ENCODE results near the gene SRGAP2B. TPM values are rescaled to one million over a fixed set of nuclear protein-coding genes. Genes with fewer than 3 reads are reported as not detected.
"Not testable (repeated sequence)": the region's sequence is repeated elsewhere in the genome, so short reads cannot be mapped to it uniquely, and the experiment has no call there.

SRGAP2B gene
- polyA plus RNA-seq, 1 donor: 32.8 TPM

- DNase-seq: not testable (repeated sequence)
Measured at GRCh38 chr1:145093517-145094149, 1.5 kb downstream of the SRGAP2B start.

GRCh38 chr1:145082483-145083255, 12.5 kb downstream of the SRGAP2B start:
- DNase-seq: not testable (repeated sequence)

DNA sequence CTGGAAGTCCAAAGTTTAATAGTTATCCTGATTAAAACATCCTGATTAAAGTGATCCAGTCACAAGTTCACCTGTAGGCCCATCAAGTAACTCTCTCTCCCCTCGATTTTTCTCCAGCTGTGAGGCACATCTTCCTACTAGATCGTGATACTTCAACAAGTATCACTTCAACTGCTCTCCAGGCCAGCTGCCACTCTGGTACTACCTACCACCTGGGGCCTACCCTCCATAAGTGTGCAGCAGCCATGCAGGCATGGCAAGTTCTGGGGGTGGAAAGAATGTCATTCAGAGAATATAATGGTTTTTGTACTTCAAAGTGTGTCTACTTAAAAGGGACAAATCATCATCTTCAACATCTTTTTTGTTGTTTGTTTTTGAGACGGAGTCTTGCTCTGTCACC, 14.9 kb downstream of the SRGAP2B start:
- not testable (repeated sequence) for DNase-seq

GRCh38 chr1:145079737-145080136, 15.4 kb downstream of the SRGAP2B start:
- not testable (repeated sequence) for DNase-seq

DNA sequence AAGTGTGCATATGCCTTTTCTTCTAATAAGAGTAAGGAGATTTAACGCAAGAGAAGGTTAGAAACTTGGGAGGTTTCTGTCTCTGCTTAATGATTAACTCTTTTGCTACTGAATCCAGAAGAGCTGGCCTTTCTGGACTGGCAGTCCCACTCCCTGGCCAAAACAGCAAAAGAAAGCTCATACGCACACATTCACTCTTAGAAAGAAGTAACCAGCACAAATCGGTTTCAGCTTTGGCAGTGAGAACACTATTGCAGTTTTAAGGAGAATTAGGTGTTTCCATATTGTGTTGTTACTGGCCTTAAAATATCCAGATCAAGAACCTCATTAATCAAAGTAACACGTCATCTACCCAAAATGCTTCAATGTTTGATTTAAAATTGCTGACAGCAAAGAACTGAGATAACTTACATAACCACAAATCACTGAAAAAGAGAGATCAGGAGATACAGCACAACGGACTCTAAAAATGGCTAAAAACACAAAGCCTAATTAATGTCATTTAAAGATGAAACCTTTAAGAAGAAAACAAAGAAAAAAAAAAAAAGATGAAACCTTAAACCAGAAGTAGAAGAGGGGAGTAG, 16.2 kb downstream of the SRGAP2B start:
- DNase-seq: not testable (repeated sequence)

DNA sequence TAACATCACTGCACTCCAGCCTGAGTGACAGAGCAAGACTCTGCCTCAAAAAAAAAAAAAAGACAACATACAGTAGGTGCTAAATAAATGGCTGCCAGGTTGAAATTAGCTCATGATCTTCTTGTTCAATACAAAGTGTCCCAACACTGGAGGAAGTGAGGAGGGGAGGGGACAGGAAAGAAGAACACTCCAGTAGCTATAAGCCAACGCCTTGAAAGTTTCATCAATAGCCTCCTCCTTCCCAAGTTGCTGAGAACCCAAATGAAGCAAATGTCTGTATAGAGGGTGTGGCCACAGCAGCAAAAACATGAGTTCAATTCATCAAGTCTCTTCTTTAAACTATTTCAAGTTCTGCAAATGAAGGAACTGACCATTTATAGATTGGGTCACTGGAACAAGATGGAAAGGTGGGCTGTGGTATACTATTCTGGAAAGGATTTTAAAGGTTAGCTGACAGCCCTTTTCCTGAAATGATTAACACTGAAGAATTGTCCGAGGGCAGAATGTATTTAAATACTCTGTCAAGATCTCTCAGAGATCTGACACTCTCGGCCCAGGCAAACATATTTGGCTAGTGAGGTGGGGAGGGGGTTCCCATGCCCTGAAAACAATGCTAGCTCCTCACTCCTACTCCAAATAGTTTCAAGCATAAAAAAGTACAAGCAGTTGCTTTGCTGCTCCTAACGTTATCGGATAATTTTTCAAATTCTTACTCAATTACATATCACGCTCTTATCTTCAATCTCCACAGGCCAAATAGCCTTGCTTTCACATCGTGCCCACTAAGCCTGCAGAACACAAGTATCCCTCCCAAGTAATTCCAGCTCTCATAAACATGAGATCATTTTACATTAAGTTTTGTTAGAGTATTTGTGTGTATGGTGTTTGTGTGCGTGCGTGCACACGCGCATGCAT, 17.0 kb downstream of the SRGAP2B start:
- DNase-seq: not testable (repeated sequence)

DNA sequence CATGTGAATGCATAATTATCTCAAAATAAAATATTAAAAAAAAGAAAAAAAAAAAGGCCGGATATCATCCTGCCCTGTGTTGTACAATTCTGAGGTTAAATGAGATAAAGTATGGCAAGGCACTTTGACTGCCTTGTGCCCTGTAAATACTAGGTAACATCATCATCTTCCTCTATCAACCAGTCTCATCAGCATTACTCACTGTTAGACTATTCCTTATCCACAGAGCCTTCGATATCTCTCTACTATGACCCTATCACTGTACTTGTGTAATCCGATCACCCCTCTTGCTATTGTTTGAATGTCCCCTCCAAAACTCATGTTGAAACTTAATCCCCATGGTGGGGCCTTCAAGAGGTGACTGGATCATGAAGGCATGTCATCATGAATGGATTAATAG, 18.3 kb downstream of the SRGAP2B start:
- DNase-seq: not testable (repeated sequence)

DNA sequence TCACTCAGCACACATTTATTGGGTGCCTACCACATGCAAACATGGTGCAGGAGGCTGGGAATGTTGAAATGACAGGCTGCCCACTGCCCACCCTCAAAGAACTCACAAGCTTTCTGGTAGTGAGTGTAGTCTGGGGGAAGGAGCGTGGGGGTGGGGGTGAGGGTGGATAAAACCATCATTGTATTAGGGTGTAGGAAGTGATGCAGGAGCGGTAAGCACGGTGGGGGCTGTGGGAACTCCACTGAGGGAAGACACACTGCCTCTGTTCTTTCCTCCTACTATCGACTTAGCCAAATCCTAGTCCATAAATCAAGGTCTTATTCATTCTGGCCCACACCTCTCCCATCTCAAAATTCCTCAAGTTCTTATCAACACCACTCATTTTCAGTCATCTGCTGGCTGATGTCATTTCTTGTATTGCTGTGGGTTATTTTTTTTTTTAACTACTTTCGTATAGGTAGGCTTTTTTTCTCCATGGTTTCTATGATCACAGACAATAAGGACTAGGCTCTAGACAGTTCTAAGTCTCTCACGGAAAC, 21.0 kb downstream of the SRGAP2B start:
- not testable (repeated sequence) for DNase-seq

GRCh38 chr1:145071569-145071968, 23.6 kb downstream of the SRGAP2B start:
- not testable (repeated sequence) for DNase-seq

GRCh38 chr1:145066486-145066885, 28.6 kb downstream of the SRGAP2B start:
- DNase-seq: not testable (repeated sequence)

DNA sequence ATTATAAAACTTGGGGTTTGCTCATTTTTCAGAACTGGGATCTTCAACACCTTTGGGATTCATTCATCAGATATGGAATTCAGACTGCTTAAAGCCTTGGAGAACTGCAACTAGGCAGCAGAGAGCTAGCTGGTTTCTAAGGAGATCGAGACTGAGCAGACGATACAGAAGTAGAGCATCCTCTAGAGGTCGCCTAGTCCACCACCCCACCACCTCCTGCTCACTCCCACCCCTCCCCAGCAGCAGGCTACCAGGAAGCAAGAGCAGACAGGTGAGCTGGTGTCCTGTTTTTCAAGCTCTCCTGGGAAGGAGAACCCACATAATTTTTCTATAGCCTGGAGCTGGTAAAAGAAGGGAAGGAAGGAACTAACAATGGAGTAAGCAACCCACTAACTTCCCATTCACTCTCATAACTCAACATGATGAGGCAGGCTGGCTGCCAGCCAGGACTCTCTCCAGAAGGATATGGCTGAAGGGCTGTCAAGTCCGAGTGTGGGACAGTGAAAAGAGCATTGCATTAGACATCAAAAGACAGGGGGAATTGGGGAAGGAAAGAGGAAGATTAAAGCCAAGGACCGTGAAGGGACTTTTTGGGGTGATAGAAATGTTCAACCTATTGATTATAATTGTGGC, 29.8 kb downstream of the SRGAP2B start:
- DNase-seq: not testable (repeated sequence)

DNA sequence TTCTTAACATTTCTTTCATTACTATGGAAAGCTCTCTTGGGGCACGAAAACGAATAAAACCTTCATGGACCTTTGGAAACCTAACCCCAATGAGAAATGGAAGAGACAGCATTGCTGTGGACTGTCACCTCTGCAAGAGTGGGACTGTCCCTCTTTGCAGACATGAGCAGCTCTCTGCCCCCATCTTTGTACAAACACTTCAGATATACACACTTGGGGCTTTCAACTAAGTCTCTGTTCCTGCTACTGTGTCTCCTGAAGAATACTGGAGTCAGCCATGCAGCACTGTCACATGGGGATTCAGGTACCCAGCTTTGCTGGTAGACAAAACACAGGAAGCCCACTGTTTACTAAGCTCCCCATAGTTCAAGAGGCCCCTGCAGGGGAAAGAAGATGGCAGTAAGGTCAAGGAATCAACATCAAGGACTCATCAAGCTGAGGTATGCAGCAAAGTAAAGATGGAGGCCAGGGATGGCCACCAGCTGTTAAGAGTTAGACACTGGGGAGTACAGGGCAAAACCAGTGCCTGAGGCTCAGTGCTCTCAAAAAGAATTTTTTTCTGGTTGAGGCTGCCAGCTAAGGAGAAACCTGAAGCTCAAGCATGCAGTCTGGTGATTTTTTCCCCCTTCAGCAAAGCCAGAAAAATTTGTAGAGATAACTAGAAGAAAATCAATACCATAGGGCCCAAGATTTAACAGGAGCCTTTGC, 31.0 kb downstream of the SRGAP2B start:
- DNase-seq: not testable (repeated sequence)

DNA sequence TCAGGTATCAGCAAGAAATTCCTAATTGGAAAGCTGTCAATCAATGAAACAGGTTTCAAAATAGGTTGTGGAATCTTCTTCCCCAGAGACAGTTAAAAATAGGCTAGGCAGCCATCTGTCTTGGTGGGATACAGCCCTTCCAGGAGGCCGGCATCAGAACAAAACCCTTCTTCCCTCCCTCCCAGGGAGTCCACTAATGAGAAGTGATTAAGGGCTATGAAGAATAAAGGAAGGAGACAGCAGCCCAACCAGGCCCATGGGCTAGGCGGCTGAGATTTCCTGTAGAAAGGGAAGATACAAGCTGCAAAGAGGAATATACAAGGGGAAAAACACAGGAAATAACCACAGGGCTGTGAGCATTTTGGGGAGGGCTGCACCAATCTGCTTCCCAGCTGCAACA, 31.8 kb downstream of the SRGAP2B start:
- not testable (repeated sequence) for DNase-seq

DNA sequence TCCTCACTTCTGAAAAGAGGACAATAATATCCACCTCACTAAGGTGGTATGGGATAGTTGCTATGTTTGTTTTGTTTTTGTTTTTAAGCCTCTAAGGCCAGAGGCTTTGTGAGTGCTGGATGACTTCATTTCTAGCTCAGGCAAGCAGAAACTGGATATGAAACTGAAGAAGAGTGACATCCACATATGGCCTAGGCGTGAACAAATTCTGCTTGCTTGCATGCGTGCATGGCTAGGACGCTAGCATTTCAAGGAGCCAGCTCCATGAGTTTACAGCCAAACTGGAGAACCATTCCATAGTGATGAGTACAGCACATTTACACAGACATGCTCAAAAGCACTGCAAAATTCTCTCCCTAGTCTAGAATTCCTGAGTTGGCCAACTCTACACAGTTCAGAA, 36.9 kb downstream of the SRGAP2B start:
- DNase-seq: not testable (repeated sequence)

GRCh38 chr1:145055217-145055760, 39.8 kb downstream of the SRGAP2B start:
- not testable (repeated sequence) for DNase-seq

DNA sequence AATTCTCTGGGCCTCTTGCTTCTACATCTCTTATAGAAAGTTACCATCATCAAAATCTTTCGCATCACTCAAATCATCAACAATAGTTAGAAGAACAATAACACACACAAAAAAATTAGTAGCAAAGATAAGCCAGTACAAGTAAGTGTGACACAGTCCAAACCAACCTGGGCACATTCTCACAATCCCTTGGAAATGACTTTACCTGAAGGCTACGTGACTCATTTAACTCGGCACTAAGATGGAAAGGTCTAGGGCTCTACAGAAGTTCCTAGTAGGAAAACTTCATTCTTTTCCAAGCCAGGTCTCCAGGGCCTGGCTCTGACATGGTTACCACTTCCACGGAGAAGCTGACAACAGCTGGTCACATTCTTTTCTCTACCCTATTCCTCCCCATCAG, 41.7 kb downstream of the SRGAP2B start:
- not testable (repeated sequence) for DNase-seq

DNA sequence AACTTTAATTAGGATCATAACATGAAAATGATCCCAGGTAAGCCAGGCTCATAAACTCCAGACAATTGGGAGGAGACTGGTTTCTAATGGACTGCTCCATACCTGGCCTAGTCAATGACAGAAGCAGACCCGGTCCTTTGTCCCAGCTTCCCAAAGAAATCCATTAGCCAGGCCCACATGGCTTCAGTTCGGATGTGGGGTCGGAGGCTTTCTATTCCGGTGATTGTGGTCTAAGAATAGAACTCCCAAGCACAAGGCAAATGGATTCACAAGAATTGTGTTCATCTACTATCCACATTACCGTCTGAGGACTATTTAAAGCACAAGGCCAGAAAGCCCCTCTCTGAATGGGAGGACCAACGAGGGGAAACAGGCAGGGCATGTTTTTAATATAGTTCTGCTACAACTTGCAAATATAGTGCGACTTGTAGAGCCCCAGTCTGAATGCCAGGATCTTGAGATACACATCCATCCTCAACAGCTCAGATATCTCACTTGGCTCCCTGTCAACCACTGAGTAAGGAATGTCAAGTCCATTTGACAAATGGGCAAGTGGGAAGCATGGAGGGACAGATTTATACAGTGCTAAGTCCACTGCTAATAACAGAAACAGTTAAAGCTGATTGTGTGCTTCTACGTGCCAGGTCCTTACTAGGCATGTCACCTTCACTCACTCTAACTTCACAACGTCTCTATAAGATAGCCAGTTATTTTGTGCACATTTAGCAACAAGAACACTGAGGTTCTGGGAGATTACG, 42.9 kb downstream of the SRGAP2B start:
- DNase-seq: not testable (repeated sequence)

- DNase-seq: not testable (repeated sequence)
Measured at GRCh38 chr1:145048181-145048856, 46.8 kb downstream of the SRGAP2B start.

DNA sequence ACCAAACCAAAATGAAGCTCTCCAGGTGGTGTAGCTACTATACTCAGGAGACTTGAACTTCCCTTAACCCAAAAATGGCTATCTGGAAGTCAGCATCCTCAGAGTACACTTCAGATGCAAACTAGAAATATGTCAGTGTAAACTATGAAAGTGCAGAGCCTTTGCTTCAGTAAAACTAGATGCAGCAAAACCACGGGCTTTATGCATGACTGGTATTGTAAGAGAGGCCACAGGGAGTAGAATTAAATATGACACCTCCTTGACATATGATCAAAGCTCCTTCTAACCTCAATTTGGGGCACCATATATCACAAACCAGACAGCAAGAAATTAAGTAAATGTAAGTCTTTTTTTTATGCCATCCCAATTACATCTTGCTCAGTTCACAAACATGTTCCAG, 47.6 kb downstream of the SRGAP2B start:
- DNase-seq: not testable (repeated sequence)

Data from left kidney (tissue), 2 donors.